DMS53 (cell line): ENCODE measurements around the gene GRN.
A peak's percentile ranks its signal among the peaks of the same experiment; 100 is the strongest.
"Not testable (repeated sequence)": the region's sequence is repeated elsewhere in the genome, so short reads cannot be mapped to it uniquely, and the experiment has no call there.

Source experiments
- DNase-seq: peaks from one replicate; lab custom pipeline; 2025; lab: John Stamatoyannopoulos, UW

GRN gene

DNA sequence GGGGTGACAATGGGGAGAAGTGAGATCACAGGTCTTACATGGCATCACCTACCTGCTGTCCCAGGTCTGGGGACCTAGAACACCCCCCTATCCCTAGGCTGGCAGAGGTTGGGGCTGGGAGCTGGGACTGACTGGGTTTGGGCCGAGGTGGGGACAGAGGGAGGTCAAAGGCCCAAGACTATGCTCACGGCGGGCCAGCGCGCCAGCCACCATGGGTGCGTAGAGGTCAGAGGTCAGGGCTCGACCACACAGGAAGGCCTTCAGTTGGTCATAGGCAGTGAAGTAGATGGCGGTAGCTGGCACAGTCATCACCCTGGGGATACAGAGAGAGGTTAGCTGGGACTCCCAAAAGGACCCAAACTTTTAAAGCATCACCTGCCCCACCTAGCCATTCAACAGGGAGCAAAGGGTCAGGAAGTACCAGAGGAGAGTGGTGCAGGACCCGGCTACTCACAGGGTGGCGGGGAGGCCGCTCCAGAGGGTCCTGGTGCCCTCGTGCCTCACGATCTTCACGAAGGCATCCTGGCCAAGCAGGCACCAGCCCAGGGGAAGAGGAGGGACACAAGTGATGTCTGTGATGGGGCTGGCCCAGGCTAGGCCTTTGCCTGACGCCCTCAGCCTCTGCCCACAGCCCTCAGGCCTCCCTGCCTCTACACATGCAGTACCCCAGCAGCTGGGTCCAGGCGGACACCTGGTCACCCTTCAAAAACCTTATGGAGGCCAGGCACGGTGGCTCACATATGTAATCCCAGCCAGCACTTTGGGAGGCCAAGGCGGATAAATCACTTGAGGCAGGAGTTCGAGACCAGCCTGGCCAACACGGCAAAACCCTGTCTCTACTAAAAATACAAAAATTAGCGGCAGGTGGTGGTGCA, 23.6 kb upstream of the GRN start:
- no peak for DNase-seq

DNA sequence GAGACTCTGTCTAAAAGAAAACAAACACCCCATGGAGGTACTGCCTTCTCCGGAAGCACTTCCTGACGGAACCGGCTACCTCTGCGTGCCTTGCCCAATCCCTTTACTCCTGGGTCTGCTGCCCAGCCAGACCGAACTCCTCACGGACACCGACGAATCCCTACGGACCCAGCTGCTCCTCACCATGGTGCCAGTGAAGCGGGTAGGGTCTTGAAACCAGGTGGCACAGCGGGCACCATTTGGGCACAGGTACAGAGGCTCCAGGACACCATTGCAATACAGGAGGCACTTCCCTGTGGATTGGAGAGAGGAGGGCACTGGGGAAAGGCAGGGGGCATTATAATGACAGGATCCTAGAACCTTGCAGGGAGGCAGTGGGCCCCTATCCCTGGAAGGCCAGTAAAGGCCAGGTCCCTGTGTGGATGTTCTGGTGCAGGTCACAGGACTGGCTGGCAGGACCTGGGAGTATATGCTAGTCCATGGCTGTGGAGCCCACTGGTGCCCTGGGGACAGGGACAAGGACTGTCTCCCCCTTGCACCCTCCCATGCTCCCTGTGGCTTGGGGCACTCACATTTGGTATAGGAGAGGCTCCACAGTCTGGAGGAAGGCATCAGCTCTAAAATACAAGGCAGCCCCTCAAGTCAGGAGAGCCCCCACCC, 22.7 kb upstream of the GRN start:
- no peak for DNase-seq

DNA sequence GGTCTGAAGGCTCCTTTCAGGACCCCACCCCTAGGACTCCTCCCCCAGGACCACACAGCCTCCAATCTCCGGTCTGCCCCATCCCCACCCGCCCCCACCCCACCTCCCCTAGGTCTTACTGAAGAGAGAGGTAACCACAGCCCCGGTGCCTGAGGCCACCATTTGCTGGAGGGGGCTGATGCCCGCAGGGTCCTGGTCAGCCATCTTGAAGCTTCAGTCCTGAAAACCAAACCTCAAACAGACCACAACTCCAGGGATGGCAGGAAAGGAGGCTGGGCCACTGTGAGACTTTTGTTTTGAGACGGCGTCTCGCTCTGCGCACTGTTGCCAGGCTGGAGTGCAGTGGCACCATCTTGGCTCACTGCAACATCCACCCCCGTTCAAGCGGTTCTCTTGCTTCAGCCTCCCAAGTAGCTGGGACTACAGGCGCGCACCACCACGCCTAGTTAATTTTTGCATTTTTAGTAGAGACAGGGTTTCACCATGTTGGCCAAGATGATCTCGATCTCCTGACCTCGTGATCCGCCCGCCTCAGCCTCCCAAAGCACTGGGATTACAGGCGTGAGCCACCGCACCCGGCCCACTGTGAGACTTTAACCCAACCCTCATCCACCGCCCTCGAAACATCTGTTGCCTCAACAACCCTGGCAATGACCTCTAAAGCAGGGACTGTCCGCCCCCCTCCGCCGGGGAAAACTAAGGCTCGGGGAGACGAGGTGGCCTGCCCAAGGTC, 21.6 kb upstream of the GRN start:
- DNase-seq: no peak

DNA sequence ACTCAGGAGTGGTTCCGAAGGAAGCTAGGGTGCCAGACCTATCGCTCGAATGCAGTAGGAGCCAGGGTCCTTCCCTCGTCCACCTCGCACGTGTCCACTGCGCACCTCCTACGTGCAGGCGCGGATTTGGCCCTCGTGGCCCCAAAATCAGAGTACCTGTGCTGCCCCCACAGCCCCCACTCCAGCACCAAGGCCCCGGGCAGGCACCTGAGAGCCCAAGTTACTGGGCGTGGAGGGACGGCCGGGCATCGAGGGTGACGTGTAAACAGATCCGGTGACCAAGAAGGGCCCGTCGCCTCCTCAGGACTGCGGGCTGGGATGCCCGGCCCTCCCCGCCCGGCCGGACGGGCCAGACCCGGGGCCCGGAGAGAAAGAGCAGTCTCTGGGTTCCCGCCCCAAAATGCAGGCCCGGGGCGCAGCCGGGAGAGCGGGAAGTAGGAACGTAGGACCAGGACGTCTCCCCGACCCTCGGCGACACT, 21.0 kb upstream of the GRN start:
- DNase-seq: peak; percentile 74

DNA sequence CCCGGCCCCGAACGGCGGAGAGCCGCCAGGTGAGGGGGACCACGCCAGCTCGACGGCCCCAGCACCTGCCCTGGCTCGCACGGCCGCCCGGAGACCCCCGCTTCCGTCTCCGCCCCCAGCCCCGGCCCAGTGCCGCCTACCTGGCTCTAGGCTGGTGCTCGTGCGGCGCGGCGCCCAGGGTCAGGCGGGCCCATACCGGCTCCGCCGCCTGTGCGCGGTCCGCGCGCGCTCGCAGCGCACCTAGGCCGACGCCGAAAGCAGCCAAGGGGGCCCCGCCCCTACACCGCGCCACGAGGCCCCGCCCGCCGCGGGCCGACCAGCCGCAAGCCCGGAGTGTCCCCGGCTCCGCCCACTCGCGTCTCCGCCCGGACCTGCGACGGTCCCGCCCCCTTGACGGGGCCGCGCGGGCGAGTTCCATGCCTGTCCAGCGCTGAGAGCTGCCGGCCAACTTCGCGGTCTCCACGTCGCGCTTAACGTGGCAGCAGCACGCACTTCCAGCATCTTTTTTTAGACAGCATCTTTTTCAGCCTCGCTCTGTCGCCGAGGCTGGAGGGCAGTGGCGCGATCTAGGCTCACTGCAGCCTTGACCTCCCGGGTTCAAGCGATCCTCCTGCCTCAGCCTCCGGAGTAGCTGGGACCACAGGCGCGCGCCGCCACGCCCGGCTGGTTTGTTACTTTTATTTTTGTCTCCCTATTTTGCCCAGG, 20.4 kb upstream of the GRN start, which contains the start of gene SLC25A39:
TSS of gene SLC25A39 (minus strand) at position 253 of the 705 bp plus-strand sequence. CDS start 1,261 bp downstream, outside the sequence.
- DNase-seq: peak; percentile 99

DNA sequence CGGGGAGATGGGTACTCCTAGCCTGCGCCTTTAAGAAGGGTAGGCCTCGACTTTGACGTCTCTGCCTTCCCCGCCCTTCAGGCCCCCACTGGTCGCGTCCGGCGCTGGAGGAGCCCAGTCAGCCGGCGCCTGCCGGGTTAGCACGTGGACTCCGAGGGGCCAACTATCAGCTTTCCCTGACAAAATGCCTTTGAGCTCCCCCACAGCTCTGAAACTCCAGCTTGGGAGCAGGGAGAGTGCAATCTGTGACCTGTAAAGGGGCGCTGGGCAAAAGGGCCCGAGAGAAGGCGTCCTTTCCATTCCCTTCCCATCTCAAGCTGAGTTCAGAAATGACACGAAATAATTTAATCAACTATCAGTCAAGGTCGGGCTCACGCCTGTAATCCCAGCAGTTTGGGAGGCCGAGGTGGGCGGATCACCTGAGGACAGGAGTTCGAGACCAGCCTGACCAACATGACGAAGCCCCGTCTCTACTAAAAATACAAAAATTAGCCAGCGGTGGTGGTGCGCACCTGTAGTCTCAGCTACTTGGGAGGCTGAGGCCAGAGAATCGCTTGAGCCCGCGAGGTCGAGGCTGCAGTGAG, 18.1 kb upstream of the GRN start:
- DNase-seq: peak; percentile 99

DNA sequence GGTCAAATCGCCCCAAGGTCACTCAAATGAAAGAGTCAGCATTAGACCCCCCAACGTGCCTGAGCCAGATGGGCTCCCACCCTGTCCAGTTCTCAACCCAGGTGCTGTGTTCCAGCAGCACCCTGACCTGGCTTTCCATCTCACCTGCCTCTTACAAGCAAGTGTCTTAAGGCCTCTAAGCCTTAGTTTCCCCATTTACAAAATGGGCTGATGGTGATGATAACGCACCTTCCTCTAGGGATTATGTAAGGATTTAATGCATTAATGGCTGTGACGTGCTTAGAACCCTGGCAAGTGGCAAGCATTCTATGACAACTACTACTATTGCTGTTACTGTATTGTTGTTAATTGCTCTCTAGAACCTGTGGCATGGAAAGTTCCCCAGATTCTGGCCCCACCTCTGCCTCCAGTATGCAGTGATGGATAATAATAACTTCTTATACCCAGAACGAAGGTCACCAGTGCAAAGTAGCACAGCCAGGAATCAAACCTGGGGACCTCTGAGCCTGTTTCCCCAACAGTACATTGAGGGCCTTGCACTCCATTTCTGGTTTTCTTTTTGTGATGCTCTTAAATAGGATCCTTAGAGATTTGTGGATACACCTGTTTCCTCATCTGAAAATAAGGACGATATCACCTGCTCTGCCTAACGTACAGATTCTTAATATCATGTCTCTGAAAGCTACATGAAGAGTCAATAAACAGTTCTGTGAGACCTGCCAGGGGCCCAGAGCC, 17.2 kb upstream of the GRN start:
- peak; percentile 57 for DNase-seq

DNA sequence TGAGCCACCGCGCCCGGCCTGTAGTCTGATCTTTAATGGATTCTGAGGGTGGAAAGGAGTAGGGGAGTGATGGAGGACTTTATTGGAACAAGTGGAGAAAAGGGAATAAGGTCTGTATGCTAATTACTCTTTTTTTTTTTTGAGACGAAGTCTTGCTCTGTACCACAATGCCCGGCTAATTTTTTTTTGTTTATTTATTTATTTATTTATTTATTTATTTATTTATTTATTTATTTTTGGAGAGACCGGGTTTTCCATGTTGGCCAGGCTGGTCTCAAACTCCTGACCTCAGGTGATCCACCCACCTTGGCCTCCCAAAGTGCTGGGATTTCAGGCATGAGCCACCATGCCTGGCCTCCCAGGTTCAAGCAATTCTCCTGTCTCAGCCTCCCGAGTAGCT, 15.6 kb upstream of the GRN start:
- DNase-seq: not testable (repeated sequence)

DNA sequence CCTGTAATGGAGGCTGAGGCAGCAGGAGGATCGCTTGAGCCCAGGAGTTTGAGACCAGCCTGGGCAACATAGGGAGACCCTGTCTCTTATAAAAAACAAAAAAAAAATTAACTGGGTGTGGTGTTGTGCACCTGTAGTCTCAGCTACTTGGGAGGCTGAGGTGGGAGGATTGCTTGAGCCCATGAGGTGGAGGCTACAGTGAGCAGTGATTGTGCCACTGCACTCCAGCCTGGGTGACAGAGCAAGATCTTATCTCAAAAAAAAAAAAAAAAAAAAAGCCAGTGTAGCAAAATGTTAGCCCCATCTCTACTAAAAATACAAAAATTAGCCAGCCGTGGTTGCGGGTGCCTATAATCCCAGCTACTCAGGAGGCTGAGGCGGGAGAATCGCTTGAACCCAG, 14.8 kb upstream of the GRN start:
- not testable (repeated sequence) for DNase-seq

DNA sequence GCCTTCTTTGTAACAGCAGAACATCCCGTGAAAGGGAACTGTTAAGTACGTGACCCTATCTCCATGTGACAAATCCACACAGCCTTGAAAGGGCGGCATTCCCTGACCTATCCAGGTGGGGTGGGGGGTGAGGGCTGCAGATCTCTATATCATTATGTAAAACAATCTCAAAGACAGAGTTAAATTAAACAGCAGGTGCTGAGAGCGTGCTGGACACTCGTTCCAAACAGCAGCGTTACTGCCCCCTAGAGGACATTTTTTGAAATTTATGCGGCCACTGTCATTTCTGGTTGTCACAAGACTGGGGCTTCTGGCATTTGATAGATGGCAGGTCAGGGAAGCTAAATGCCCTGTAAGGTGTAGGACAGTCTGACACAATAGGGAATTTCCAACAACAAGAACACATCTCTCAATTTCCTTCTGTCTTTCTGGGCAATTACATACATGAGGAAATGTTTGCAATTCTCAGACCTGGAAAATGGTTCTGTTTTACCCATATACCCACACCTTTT, 13.8 kb upstream of the GRN start:
- DNase-seq: peak; percentile 95

DNA sequence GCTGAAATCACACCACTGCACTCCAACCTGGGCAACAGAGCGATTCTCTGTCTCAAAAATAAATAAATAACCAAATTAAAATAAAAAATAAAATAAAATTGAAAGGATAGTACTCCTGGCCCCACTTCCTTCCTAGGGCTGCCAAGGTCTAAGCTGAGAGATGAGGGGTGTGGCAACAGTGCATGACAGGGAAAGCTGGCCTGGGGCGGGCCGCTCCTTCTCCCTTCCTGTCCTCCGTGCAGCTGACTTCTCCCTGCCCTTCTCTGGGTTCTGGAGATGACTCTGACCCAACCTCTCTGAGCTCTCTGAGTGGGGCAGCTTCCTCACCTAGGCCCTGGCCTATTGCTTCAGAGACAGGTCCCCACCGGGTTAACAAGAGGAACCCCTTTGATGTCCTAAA, 11.7 kb upstream of the GRN start:
- no peak for DNase-seq

DNA sequence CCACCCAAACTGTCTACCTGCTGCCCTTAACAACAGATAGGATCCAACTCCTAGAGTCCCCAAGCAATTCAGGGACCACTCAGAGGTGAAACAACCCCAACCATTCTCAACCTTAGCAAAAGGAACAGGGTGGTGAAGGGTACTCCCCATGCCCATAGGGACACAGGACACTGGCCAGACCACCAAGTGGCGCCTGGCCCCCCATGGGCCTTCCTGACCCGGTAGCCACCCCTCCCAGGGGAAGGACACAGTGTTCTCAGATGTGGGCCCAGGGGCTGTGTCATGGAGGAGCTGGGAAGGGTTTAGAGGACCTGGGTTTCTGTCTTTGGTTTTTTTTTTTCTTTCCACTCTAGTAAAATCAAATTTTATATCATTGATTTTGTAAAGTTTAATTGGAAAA, 10.8 kb upstream of the GRN start:
- no peak for DNase-seq

DNA sequence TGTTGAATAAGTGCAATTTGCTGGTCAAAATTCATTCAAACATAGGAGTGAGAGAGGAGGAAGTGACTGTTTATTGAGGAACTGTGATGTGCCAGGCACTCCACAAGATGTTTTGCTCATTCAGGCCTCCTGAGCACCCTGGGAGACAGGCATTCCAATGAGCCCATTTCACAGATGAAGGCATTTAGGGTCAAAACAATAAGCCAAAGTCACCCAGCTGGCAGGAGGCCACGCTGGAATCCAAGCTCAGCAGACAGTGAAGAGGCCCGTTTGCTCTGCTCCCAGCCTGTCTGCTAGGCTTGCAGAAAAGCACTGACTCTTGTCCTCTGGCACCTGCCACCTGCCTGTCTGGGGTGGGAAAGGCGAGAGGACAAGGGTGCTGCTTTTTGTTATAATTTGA, 10.4 kb upstream of the GRN start:
- DNase-seq: peak; percentile 42

DNA sequence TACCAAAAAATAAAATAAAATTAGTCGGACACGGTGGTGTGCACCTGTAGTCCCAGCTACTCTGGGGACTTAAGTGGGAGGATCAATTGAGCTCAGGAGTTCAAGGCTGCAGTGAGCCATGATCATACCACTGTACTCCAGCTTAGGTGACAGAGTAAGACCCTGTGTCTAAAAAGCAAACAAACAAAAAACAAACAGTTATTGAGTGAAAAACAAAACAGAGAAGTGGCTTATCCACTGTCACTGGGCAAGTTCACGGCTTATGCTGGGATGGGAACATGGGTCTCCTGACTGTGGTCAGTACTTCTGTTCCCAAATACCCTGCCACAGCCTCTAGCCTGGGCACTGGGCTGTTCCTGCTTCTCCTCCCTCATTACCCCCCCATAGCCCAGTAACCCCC, 9.5 kb upstream of the GRN start:
- no peak for DNase-seq

DNA sequence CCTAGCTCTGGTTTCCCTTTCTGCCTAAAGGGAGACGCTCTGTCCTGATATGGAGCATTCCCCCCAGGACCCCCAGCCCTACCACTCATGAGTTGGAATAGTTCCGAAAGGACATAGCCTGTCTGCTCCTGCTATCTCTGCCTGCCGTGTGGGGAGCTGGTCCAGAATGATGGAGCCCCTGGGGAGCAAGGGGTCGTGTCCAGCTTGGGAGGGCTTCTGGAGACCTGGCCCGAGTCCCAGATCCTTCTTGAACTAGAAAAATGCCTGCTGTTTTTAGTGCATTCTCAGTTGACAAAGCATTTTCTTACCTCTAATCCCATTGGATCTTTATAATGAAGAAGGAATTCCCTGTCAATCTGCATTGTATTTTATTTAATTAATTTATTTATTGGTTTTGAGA, 9.1 kb upstream of the GRN start:
- DNase-seq: no peak

DNA sequence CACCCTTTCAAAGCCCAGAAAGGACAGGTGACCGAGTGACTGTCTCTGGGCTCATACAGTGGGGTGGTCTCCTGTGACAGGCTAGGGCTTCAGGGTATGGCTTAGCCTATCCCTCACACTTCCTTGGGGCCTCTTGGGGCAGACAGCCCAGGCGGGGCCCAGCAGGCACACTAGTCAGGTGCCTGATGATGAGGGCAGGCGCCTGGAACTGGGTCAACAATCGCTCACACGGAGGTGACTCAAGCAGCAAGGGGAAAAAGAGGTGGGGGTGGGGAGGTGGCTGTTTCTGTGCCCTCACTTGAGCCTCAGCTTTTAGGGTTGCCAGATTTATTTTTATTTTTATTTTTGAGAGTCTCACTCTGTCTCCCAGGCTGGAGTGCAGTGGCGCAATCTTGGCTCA, 6.4 kb upstream of the GRN start:
- peak; percentile 68 for DNase-seq

DNA sequence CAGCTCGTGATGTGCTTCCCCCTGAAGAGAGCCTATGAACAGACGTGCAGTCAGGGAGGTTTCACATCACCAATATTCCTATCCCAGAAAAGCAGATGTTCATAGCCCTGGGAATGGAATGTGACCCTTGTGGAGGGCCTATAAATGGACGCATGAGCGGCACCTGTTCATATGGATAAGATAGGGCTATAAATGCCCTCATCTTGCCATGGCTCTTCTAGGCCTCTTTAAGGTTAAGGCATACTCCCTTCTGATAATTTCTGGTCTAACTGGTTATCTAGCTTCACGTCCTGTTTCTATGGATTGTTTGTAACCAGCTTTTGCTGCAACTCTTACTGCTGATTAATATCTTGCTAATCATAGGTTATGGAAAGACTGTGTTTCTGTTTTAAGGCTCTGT, 4.5 kb upstream of the GRN start:
- not testable (repeated sequence) for DNase-seq

DNA sequence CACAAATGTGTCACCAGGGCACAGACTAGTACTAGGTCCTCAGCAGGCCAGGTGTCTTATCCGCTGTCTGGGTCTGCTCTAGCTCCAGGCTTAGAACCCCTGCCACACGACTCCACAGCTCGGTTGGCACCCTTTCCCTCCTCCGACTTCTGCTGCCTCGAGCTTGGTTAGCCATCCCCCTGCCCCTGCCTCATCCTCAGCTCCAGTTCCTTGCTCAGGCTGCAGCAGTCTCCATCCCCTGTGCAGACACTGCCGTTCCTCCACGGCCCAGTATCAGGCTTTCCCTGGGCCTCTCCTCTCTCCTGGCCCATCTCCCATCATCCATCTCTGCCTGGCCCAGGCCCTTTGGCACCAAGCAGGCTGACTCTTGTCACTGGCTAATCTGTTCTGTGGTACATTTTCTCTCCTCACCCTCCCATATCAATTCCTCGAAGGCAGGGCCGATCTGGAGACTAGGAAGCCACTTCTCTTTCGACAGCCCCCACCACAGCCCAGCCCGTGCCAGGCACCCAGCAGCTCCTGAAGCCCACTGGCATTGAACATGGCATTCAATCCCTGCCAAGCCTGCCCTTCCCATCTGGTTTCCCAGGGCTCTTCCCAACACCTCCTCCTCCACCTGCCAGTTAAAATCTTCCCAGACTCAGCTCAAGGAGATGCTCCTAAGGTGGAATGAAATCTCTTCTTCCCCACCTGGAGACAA, 1.4 kb upstream of the GRN start:
- no peak for DNase-seq

DNA sequence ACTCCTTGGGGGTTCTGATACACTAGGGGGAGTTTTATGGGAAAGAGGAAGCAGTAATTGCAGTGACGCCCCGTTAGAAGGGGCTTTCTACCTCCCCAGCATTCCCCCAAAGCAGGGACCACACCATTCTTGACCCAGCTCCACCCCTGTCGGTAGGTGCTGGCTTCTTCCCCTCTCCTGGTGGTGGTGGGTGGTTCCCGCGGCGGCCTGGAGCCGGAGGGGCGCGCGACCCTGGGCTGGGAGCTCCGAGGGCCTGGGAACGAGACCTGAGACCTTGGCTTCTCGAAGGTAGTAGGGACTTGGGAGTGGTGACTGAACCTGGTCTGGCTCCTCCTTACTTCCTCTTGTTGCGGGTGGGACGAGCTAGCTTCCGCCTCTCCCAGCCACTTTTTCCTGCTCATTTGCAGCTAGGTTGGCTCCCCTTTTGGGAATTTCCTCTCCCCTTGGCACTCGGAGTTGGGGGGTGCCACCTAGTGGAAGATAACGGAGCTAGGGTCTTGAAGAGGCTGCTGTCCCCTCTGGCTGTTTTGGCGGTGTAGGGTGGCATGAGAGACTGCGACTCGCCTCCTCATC, 438 bp downstream of the GRN start:
- DNase-seq: peak; percentile 79
